Activated CD8-positive, alpha-beta memory T cell treated with anti-CD3 and anti-CD28 coated beads for 4 hours (primary cell): ENCODE data around the gene NSUN2.

Source experiments
- DNase-seq, 2 donors: peaks; one replicate each; pipeline ENCODE4 v3.0.0-alpha.2; 2020; ENCODE audit warnings: low read depth in 2 of 2

Gene NSUN2

DNA sequence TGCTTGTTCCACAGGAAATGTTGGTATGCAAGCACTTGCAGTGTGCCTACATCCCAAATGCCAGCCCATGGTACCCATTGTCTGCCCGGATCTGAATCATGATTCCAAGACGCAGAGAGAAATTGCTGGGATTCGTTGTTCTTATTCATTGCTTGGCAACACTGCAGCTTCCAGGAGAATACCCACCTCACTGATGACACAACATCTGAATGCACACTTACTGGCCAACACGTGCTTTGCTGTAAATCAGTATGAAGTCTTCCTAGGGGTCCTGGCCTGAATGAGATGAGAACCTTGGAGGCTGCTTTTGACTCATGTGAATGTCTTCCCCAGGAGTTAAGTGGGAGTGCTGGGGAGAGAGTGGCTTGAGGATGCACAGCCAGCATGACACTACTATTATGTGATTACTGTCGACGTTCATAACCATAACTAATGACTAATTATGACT lies 12.0 kb upstream of the NSUN2 start:
- no peak for DNase-seq

GRCh38 chr5:6642655-6643054 lies 9.8 kb upstream of the NSUN2 start:
- DNase-seq = no peak

DNA sequence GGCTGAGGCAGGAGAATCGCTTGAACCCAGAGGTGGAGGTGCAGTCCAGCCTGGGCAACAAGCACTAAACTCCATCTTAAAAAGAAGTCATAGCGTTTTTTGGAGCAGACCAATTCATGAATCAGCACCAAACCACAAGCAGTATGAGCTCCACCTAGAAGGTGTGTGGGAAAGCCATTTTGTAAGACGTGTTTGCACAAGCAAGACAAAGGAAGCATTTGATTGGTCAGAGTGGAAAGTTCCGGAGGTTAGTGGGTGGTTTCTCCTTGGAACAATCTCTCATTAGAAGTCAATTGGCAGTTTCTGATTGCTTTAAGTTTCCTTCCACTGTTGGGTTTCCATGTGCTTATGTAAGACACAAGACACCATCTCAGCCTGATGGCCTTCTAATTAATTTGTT lies 5.4 kb upstream of the NSUN2 start:
- no peak for DNase-seq

GRCh38 chr5:6637590-6637989 lies 4.7 kb upstream of the NSUN2 start:
- no peak for DNase-seq

GRCh38 chr5:6637022-6637421 lies 4.2 kb upstream of the NSUN2 start:
- DNase-seq = no peak

- DNase-seq = no peak
These were observed 3.4 kb upstream of the NSUN2 start for GRCh38 chr5:6636293-6636692.

DNA sequence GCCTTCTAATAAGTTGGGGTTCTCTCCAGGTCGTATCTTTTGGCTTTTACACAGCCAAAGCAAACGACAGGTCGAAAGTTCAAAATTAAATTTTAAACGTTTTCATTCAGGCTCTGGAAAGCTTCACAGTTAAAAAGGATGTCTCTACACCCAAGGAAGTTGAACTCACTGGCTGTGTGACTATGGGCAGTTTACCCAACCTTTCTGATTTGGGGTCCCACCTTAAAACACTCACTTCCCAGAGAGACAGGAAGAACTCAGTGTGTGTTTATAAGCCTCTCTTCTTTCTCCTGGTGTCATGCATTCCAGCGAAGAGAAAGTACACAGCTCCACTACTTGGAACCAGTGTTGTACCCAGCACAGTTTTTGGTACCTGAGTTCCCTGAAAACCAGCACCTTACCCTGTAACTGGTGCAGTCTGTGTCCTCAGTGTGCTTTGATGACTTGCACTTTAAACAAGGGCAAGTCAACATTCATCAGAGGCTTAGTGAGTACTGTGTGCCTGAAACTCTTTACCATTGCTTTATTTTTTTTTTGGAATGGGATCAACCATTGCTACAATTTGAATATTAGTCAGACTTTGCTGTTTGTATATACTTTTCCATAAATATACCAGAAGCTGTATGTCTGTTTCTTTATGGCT lies 2.1 kb upstream of the NSUN2 start:
- no peak for DNase-seq

DNA sequence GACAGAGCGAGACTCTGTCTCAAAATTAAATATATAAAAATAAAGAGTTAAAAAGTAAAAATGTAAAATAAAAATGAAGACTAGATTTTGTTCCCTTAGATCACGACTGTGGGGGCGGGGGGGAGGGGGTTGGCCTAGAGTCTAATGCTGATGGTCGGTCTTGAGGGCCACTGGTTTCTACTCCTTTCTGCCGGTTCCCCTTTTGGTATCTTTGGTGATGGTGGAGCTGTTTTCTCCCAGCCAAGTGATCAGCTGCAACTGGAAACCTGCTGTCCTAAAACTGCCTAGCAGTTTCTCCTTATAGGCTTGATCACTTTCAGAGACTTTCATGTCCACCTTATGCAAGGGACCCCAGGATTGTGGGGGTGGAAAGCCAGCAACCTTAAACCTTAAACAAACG lies 1.5 kb upstream of the NSUN2 start:
- DNase-seq = no peak

DNA sequence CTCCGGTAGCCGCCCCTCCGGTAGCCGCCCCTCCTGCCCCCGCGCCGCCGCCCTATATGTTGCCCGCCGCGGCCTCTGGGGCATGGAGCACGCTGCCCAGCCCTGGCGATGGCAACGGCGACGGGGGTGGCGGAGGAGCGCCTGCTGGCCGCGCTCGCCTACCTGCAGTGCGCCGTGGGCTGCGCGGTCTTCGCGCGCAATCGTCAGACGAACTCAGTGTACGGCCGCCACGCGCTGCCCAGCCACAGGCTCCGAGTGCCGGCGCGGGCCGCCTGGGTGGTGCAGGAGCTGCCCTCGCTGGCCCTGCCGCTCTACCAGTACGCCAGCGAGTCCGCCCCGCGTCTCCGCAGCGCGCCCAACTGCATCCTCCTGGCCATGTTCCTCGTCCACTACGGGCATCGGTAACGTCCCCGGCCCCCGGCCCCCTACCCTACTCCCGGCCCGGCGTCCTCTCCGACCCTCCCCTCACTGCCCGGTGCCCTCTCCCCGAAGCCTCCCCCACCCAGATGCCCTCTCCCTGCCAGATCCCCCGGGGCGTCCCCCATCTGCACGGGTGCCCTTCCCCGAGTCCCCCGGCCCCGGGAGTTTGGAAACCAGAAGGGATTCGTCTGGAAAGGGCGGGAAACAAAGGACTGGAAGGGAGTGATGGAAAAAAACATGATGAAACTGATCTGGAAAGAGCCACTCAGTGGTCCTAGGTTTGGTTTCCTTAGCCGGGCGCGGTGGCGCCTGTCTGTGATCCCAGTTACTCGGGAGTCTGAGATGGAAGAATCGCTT lies 813 bp upstream of the NSUN2 start:
- no peak for DNase-seq

GRCh38 chr5:6632324-6632887 lies 438 bp downstream of the NSUN2 start:
- no peak for DNase-seq

- DNase-seq = no peak
These were observed 1.4 kb downstream of the NSUN2 start for GRCh38 chr5:6631441-6631840.

DNA sequence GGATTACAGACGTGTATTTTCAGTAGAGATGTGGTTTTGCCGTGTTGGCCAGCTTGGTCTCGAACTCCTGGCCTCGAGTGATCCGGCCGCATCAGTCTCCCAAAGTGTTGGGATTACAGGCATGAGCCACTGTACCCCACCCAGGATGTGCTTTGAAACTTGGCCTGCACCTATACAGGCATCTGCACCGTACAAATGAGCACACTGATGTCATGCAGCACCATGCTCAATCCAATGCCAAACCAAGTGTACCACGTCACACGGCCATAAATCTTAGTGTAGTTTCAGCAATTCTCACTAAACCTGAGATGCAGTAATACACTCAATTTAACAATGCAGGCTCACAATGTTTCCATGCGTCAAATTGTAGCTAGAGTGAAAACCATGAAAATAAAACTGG lies 6.3 kb downstream of the NSUN2 start:
- DNase-seq = no peak

DNA sequence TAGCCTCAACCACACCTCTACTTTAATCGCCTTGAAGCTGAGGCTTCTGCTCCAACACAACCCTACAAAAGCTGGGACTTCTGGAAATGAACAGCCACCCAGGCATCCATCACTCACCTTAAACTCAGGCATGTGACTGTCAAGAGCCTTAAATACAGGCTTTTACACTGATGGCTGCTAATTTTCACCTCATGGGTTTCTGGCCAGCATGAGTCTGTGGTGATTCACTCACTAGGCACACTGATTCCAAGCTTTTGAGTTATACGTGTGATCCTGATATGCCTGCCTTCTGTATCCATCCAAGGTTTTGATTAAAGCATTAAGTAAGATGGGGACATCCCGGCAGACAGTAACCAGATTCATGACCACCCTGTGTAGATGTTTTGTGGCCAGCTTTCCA lies 8.9 kb downstream of the NSUN2 start:
- DNase-seq = no peak

DNA sequence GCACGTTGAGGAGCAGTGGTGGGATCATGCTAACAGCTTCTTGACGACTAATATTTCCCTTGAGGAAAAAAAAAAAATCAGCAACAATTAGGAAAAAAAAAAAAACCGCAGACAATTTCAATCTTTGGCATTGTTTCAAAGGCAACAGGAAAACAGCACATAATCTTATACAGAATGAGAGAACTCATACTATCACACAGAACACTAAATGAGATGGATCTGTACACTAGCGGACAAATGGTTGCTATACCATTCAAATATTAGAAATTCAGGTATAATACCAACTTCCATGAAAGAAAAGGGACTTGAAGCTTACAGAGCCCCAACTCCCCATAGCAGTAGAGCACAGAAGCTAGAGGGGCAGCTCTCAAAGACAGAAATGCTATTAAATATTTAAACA lies 9.6 kb downstream of the NSUN2 start:
- DNase-seq = no peak

DNA sequence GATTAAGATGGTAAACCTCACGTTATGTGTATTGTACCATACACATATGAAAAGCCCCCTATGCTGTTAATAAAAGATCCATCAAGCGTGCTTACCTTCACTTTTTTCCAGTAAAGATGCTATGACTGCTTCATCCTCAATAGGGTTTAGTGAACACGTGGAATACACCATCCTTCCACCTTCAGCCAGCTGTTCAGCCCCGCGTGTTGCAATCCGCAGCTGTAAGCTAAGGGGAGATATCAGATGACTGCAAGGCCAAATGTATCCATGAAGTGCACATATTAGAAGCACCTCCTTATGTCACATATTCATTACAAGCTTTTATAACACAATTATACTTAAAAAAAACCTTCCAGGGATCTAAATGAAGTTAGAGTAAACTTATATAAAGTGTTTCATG lies 16.2 kb downstream of the NSUN2 start:
- no peak for DNase-seq

GRCh38 chr5:6615034-6615815 lies 17.6 kb downstream of the NSUN2 start:
- DNase-seq = no peak

DNA sequence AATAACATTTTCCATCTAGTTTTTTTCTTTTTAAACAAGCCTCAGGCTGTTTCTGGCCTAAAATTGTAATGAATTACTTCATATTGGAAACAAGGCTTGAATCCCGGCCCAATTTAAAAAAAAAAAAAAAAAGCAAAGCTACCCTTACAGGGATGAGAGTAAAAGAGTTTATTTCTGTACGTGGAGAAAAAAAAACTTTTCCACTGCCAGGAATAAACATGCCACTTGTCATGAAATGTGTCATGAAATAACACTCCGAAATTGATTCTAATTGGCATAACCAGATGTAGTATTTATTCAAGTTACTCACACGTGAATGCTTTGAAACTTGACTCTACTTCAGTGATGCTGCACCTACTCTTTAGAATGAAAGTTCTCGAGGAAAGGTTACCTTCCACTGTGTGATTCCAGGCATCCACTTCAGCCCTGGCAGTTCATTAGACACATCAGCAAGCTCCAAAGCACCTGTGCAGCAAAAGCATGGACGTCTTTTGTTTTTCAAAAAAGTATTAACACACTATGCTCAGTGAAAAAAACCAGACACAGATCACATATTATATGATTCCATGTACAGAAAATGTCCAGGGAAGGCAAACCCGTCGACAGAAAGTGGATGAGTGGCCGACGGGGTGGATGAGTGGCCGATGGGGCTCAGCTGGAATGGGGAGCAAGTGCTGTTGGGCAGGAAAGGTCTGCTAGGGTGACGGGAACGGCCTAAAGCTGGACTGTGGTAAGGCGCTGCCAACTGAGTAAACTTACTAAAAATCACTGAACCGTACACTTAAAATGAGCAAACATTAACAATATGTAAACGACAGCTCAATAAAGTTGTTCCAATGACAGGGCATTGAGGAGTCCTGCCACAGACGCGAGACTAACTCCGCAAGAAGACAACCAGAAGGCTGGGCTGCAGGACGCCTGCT lies 21.2 kb downstream of the NSUN2 start:
- no peak for DNase-seq

DNA sequence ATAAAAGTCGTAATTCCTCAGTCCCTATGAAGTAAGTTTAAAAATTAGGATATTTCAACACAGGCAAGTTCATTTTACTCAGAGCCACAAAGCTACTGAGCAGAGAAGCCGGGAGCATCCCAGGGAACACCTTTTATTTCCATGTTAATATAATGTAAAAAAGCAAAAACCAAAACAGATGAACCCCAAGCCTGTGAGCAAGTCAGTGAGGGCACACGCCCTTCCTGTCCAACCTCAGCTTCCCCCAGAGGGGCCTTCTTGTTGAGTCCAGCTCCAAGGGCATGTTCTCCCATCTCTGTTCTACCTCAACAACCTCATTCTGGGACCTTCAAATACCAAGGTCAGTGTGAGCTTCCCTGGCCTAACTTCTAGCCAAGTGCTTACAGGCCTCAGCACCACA lies 24.8 kb downstream of the NSUN2 start:
- DNase-seq = no peak

DNA sequence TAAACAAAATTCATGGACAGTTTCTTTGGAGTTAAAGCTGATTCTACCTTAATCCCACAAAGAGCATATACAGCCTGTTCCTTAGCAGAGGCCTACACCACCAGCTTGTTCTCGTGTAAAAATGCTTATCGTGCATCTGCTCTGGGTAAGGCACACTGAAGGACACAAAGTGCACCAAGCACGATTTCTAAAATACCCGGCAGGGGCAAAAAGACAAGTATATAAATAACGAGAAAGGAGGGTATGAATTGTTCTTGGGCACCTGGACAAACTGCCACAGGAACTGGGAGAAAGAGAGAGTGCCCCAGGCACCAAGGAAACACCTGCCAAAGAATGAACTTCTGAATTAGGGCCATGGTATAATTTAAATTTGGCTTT lies 25.3 kb downstream of the NSUN2 start:
- DNase-seq = no peak

GRCh38 chr5:6606884-6607558 lies 25.8 kb downstream of the NSUN2 start:
- DNase-seq = no peak

DNA sequence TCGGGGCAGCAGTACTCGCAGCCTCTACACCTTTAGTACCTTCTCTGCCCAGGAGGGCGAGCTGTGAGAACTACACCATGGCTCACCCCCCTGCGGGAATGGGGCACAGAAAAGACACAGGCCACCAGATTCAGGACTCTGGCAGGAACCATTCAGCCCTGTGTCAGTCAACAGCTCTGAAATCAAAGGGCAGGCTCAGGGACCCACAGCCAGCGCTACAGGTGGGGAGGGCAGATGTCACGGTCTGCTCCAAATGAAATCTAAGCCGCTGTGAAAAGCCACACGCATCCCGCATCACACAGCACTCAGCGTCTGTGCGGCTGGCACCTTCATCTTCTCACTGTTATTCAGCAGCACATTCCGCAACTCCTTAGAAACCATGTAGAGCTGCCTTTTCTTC lies 27.9 kb downstream of the NSUN2 start:
- no peak for DNase-seq
